ENCODE measurements around the gene MTIF3.

GRCh38 chr13:27428160-27428559 is 22.2 kb downstream of the MTIF3 start:
- TF ChIP-seq CTCF (conservative IDR thresholded peaks at IDR 0.05; ENCODE audit: low read length) (no peak), EZH2phosphoT487 (IDR thresholded peaks at IDR 0.05; ENCODE audit: borderline replicate concordance) (no peak)
